Activated effector memory CD4-positive, alpha-beta T cell treated with Interleukin-2 at 50 U/mL for 16 hours (primary cell): ENCODE data around the gene MALT1.

Experiments used
- DNase-seq: peaks from one replicate; pipeline ENCODE4 v3.0.0-alpha.2; 2020

MALT1 gene

GRCh38 chr18:58692422-58693185 lies 21.3 kb downstream of the MALT1 start:
- DNase-seq, result no peak

GRCh38 chr18:58694221-58694620 lies 23.0 kb downstream of the MALT1 start:
- no peak for DNase-seq

GRCh38 chr18:58694720-58695468 lies 23.6 kb downstream of the MALT1 start:
- no peak for DNase-seq

- DNase-seq, result no peak
Observed at GRCh38 chr18:58695772-58696171, 24.5 kb downstream of the MALT1 start.

GRCh38 chr18:58697146-58697545 lies 25.9 kb downstream of the MALT1 start:
- DNase-seq, result no peak

GRCh38 chr18:58698701-58699193 lies 27.5 kb downstream of the MALT1 start:
- no peak for DNase-seq

- DNase-seq, result no peak
Observed at GRCh38 chr18:58699551-58699950, 28.3 kb downstream of the MALT1 start.

GRCh38 chr18:58700209-58700608 lies 28.9 kb downstream of the MALT1 start:
- DNase-seq, result no peak

GRCh38 chr18:58712930-58713329 lies 41.7 kb downstream of the MALT1 start:
- DNase-seq, result no peak

- DNase-seq, result no peak
Observed at GRCh38 chr18:58714259-58714658, 43.0 kb downstream of the MALT1 start.

GRCh38 chr18:58714821-58715220 lies 43.6 kb downstream of the MALT1 start:
- DNase-seq, result no peak

- no peak for DNase-seq
Observed at GRCh38 chr18:58715540-58715939, 44.3 kb downstream of the MALT1 start.

GRCh38 chr18:58716060-58716756 lies 44.9 kb downstream of the MALT1 start:
- DNase-seq, result no peak

GRCh38 chr18:58721566-58722239 lies 50.4 kb downstream of the MALT1 start:
- DNase-seq, result no peak

- DNase-seq, result no peak
Observed at GRCh38 chr18:58723810-58724602, 52.7 kb downstream of the MALT1 start.

GRCh38 chr18:58726671-58727070 lies 55.4 kb downstream of the MALT1 start:
- DNase-seq, result no peak

GRCh38 chr18:58727776-58728500 lies 56.7 kb downstream of the MALT1 start:
- DNase-seq, result no peak

GRCh38 chr18:58728719-58729118 lies 57.5 kb downstream of the MALT1 start:
- no peak for DNase-seq

- no peak for DNase-seq
Observed at GRCh38 chr18:58730618-58731017, 59.4 kb downstream of the MALT1 start.

GRCh38 chr18:58732471-58732870 lies 61.2 kb downstream of the MALT1 start:
- DNase-seq, result no peak

- no peak for DNase-seq
Observed at GRCh38 chr18:58733866-58734265, 62.6 kb downstream of the MALT1 start.
